SK-N-DZ (cell line): ENCODE data around the gene WNK2.
"Not testable (repeated sequence)": the region's sequence is repeated elsewhere in the genome, so short reads cannot be mapped to it uniquely, and the experiment has no call there.

Experiments
- DNase-seq: peaks from one replicate; pipeline ENCODE4 v3.0.0-alpha.2; 2015; ENCODE audit warnings: low spot score

WNK2 gene

DNA sequence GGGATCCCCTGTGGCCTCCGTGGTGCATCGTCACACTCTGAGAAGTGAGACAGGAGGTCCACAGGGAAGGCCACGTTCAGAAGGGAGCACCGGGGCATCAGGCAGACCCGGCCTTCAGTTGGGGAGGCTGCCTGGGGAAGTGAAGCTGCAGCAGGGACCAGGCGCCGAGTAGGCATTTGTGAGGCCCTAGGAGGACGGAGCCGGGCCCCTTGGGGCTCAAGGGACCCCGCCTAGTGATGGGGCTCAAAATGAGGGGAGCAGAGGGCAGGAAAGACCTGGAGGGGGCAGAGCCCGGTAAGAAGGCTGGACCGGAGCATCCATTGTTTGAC, 182.1 kb downstream of the WNK2 start:
- no peak for DNase-seq

DNA sequence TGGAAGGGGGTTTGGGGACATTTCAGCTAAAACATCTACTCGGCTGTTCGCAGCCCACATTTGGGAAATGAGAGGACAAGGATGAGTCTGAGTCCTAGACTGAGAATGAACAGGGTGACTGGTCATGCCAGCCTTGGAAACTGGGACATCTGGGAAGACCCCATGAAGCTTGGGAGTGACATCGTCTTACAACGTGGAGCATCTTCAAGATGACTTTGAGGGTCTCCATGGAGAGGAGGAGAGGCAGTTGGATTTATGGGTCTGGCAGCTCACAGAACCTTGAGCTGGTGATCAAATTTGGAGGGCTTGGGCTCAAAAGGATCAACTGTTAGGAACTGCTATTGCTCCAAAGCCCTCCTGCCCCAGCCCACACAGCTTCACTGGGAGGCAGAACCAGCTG, 182.5 kb downstream of the WNK2 start:
- DNase-seq, result not testable (repeated sequence)

DNA sequence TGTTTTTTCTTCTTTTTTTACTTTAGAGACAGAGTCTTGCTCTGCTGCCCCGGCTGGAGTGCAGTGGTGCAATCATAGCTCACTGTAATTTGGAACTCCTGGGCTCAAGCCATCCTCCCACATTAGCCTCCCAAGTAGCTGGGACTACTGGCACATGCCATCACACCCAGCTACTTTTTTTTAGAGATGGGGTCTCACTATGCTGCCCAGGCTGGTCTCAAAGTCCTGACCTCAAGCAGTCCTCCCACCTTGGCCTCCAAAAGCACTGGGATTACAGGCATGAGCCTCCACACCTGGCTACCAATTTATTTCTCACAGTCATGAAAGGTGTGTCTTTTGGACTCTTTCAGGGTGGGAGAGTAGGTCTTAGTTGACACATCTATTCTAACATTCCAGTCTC, 184.5 kb downstream of the WNK2 start:
- DNase-seq, result no peak

DNA sequence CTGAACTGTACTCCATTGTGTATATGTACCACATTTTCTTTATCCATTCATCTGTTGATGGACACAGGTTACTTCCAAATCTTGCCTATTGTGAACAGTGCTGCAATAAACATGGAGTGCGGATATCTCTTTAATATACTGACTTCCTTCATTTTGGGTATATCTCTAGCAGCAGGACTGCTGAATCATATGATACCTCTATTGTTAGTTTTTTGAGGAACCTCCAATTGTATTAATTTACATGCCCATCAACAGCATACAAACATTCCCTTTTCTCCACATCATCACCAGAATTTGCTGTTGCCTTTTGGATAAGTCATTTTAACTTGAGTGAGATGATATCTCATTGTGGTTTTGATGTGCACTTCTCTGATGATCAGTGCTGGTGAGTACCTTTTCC, 185.7 kb downstream of the WNK2 start:
- DNase-seq, result no peak
